Right lobe of liver (tissue), 4 donors: Measurements from ENCODE around the gene ERBB4.

Experiments used
- CTCF ChIP-seq, 4 donors: fragments of 200-600 bp in 3 of 4; fragments of 450-650 bp in 1 of 4; IDR thresholded peaks; one replicate each; pipeline versions ENCODE4 v1.5.1 to v1.8.0; 2016 to 2022; ENCODE audit warnings: antibody characterized with exemption in 4 of 4, mild to moderate bottlenecking in 2 of 4
- POLR2A ChIP-seq: fragments of 450-650 bp; IDR thresholded peaks from one replicate; pipeline ENCODE4 v1.6.1; 2017; ENCODE audit warnings: antibody characterized with exemption, mild to moderate bottlenecking
- donor health status: DM: no; HTN: no; CAD: no.
- donor health status: DM: no; HTN: no; CAD: no.
- donor health status: DM: no; HTN: yes; CAD: no.

GRCh38 chr2:212580117-212580516 lies 41.5 kb upstream of the ERBB4 start:
- TF ChIP-seq POLR2A, result no peak
- TF ChIP-seq CTCF (IDR thresholded peaks at IDR 0.05), result no peak
